Tibial nerve (tissue), 4 donors: ENCODE data around the gene PHACTR1.

Experiments used
- EP300 ChIP-seq, 2 donors: sonication (generic); formaldehyde crosslinking; IDR thresholded peaks; one replicate each; pipeline ENCODE4 v1.6.1; 2017; ENCODE audit warnings: antibody characterized with exemption in 2 of 2, mild to moderate bottlenecking in 1 of 2
- TF ChIP-seq, protein P1 (sequence below), 5 experiments: fragments of 200-600 bp in 3 of 5; fragments of 450-650 bp in 2 of 5; sonication (generic) in 3 of 5; IDR thresholded peaks; one replicate each; pipeline ENCODE4 v1.5.1; 2016 to 2019; ENCODE audit warnings: antibody characterized with exemption in 5 of 5, mild to moderate bottlenecking in 3 of 5, moderate library complexity in 2 of 5

DNA sequence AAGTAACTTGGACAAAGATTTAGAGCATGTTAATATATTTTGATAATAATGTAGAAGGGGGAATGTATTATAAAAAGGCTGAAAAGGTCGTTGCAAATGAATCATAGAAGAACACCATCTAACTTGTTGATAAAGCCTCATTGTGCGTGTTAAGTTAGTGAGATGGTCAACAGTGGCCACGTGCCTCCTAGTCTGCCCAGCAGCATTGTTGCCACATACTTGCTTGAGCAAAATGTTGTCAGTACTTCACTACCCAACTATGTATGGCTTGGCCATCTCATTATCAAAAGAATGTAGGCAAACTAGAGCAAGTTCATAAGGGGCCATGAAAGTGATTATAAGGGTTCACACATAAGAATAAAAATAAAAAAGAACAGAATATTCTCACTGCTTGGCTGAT, 84.6 kb downstream of the PHACTR1 start:
- no peak for TF ChIP-seq EP300 (IDR thresholded peaks at IDR 0.05)
- TF ChIP-seq, protein P1, sequence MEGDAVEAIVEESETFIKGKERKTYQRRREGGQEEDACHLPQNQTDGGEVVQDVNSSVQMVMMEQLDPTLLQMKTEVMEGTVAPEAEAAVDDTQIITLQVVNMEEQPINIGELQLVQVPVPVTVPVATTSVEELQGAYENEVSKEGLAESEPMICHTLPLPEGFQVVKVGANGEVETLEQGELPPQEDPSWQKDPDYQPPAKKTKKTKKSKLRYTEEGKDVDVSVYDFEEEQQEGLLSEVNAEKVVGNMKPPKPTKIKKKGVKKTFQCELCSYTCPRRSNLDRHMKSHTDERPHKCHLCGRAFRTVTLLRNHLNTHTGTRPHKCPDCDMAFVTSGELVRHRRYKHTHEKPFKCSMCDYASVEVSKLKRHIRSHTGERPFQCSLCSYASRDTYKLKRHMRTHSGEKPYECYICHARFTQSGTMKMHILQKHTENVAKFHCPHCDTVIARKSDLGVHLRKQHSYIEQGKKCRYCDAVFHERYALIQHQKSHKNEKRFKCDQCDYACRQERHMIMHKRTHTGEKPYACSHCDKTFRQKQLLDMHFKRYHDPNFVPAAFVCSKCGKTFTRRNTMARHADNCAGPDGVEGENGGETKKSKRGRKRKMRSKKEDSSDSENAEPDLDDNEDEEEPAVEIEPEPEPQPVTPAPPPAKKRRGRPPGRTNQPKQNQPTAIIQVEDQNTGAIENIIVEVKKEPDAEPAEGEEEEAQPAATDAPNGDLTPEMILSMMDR (IDR thresholded peaks at IDR 0.05): no peak
